Lower lobe of right lung (tissue), 2 donors: Measurements from ENCODE around the gene LRRC15. TPM values are rescaled to one million over a fixed set of nuclear protein-coding genes. Genes with fewer than 3 reads are reported as not detected.

Experiments used
- ATAC-seq, 2 donors: fragments of 200-7000 bp; cut with Tn5 transposase; one replicate each; pipeline ENCODE4 v1.9.1; 2020 to 2022; ENCODE audit warnings: mild to moderate bottlenecking in 2 of 2, moderate library complexity in 2 of 2
- DNase-seq: peaks from one replicate; pipeline ENCODE4 v3.0.0-alpha.2; 2020
- H3K27ac ChIP-seq: fragments of 200-600 bp; one replicate; pipeline ENCODE4 v1.8.0; 2022
- H3K27me3 ChIP-seq: fragments of 200-600 bp; one replicate; pipeline ENCODE4 v1.8.0; 2022; ENCODE audit warnings: low read depth
- H3K36me3 ChIP-seq: fragments of 200-600 bp; one replicate; pipeline ENCODE4 v1.8.0; 2022; ENCODE audit warnings: mild to moderate bottlenecking
- H3K4me1 ChIP-seq: fragments of 200-600 bp; one replicate; pipeline ENCODE4 v1.8.0; 2022
- H3K4me3 ChIP-seq: fragments of 200-600 bp; one replicate; pipeline ENCODE4 v1.8.0; 2022; ENCODE audit warnings: mild to moderate bottlenecking
- H3K9me3 ChIP-seq: fragments of 200-600 bp; one replicate; pipeline ENCODE4 v1.8.0; 2022
- CTCF ChIP-seq: fragments of 200-600 bp; IDR thresholded peaks from one replicate; pipeline ENCODE4 v1.8.0; 2022; ENCODE audit warnings: antibody characterized with exemption, mild to moderate bottlenecking
- intact Hi-C: fragments of 100-400 bp; cut with DNase I; formaldehyde crosslinking; loops from one replicate; pipeline ENCODE4 v1.11.0; 2022
- long read RNA-seq: library from polyadenylated mRNA; unstranded; transcript quantifications from one replicate; pipeline ENCODE4 v2.0.0, GENCODE V29; 2021
- total RNA-seq: library from RNA; stranded (reverse); fragmentation: NEBNext Ultra II Directional; extraction: Animal tissue kit (Norgen Biotek cat#: 25700); gene quantifications from one replicate; pipeline ENCODE4 v1.2.1, GENCODE V29; 2021
- donor health status: DM: no; HTN: yes; CAD: no; lungs with severe emphysema.

LRRC15 gene
- total RNA-seq: 0.24 TPM
- long read RNA-seq: 0 reads

- Histone ChIP-seq H3K36me3 (no peaks in the 10 kb centered on the region), H3K27ac (no peak within 1 kb of the TSS), H3K27me3 (peaks cover 23% of the 10 kb centered on the region), H3K4me1 (no peaks in the 10 kb centered on the region), H3K9me3 (no peaks in the 10 kb centered on the region), H3K4me3 (no peak within 1 kb of the TSS)
- no peak for TF ChIP-seq CTCF
- ATAC-seq: peak; percentile 74 to 80
- DNase-seq: no peak
- intact Hi-C loops: no loop called here
Measured at GRCh38 chr3:194369522-194370279, at the start of gene LRRC15. Gene LRRC15 (minus strand): TSS chr3:194369743. CDS start chr3:194361043, 8,700 bp downstream.

- H3K36me3 ChIP-seq: peaks cover 23% of the 10 kb centered on the region
- TF ChIP-seq CTCF: no peak
Measured at GRCh38 chr3:194418671-194419070, 49.1 kb upstream of the LRRC15 start.

GRCh38 chr3:194407423-194407822 lies 37.9 kb upstream of the LRRC15 start:
- ATAC-seq (peak; percentile 64 to 84), DNase-seq (no peak)
- Histone ChIP-seq H3K36me3 (peaks cover 32% of the 10 kb centered on the region), H3K4me1 (no peaks in the 10 kb centered on the region), H3K27me3 (no peaks in the 10 kb centered on the region), H3K4me3 (no peak overlapping the region), H3K27ac (no peak overlapping the region), H3K9me3 (no peaks in the 10 kb centered on the region)
- intact Hi-C loops: no loop called here
- no peak for TF ChIP-seq CTCF

More at GRCh38 chr3:194418671-194419070, 49.1 kb upstream of the LRRC15 start:
- DNase-seq: no peak
- Histone ChIP-seq H3K27ac (no peak overlapping the region), H3K4me3 (no peak overlapping the region), H3K9me3 (no peaks in the 10 kb centered on the region), H3K4me1 (no peaks in the 10 kb centered on the region), H3K27me3 (no peaks in the 10 kb centered on the region)
- ATAC-seq: no peak
- intact Hi-C loops: no loop called here

- DNase-seq: no peak
- intact Hi-C loops: no loop called here
- no peak for TF ChIP-seq CTCF
- Histone ChIP-seq H3K4me1 (no peaks in the 10 kb centered on the region), H3K27ac (no peak overlapping the region), H3K36me3 (peaks cover 26% of the 10 kb centered on the region), H3K27me3 (no peaks in the 10 kb centered on the region), H3K9me3 (no peaks in the 10 kb centered on the region), H3K4me3 (no peak overlapping the region)
- no peak for ATAC-seq
Measured at GRCh38 chr3:194405766-194406165, 36.2 kb upstream of the LRRC15 start.

- no peak for DNase-seq
- no peaks in the 10 kb centered on the region for H3K4me1 ChIP-seq
- TF ChIP-seq CTCF: peak; percentile 67
- no peak overlapping the region for H3K4me3 ChIP-seq
- H3K27ac ChIP-seq: no peak overlapping the region
- H3K27me3 ChIP-seq: no peaks in the 10 kb centered on the region
- peak in 1 of 2 donors; percentile 51 for ATAC-seq
- H3K9me3 ChIP-seq: no peaks in the 10 kb centered on the region
- peaks cover 23% of the 10 kb centered on the region for H3K36me3 ChIP-seq
- intact Hi-C loops: no loop called here
Measured at GRCh38 chr3:194404365-194405140, 35.0 kb upstream of the LRRC15 start.
